GM18498 (cell line): ENCODE data around the gene APOC3.
"Not testable (repeated sequence)": the region's sequence is repeated elsewhere in the genome, so short reads cannot be mapped to it uniquely, and the experiment has no call there.

Source experiments
- ATAC-seq: cut with Tn5 transposase; IDR thresholded peaks from one replicate; pipeline ENCODE4 v1.9.1; 2021; ENCODE audit warnings: mild to moderate bottlenecking, moderate library complexity; ENCODE audit not compliant: unreplicated experiment

Gene APOC3

GRCh38 chr11:116828632-116829524 lies 829 bp upstream of the APOC3 start:
- ATAC-seq = no peak

GRCh38 chr11:116830184-116830912 lies 641 bp downstream of the APOC3 start:
- no peak for ATAC-seq

- ATAC-seq = no peak
Observed at GRCh38 chr11:116831790-116832349, 2.2 kb downstream of the APOC3 start.

GRCh38 chr11:116832350-116833290 lies 2.9 kb downstream of the APOC3 start:
- ATAC-seq = no peak

GRCh38 chr11:116833491-116833815 lies 3.7 kb downstream of the APOC3 start:
- ATAC-seq = no peak

GRCh38 chr11:116833816-116834534 lies 4.3 kb downstream of the APOC3 start:
- no peak for ATAC-seq

GRCh38 chr11:116834535-116835041 lies 4.9 kb downstream of the APOC3 start:
- ATAC-seq = not testable (repeated sequence)

- ATAC-seq = peak; percentile 5
Observed at GRCh38 chr11:116835042-116835772, 5.5 kb downstream of the APOC3 start.

GRCh38 chr11:116835791-116836631 lies 6.3 kb downstream of the APOC3 start:
- peak; percentile 78 for ATAC-seq

- no peak for ATAC-seq
Observed at GRCh38 chr11:116836632-116836991, 6.9 kb downstream of the APOC3 start.

- ATAC-seq = no peak
Observed at GRCh38 chr11:116837231-116838091, 7.8 kb downstream of the APOC3 start, which contains the start of gene APOA1. Gene APOA1 (minus strand): TSS chr11:116837622. CDS start chr11:116837387, 235 bp downstream.

- ATAC-seq = no peak
Observed at GRCh38 chr11:116838321-116839084, 8.8 kb downstream of the APOC3 start.

- no peak for ATAC-seq
Observed at GRCh38 chr11:116840224-116840745, 10.6 kb downstream of the APOC3 start.

- no peak for ATAC-seq
Observed at GRCh38 chr11:116840746-116841296, 11.1 kb downstream of the APOC3 start.

- no peak for ATAC-seq
Observed at GRCh38 chr11:116842117-116842516, 12.4 kb downstream of the APOC3 start.

GRCh38 chr11:116842909-116843308 lies 13.2 kb downstream of the APOC3 start:
- ATAC-seq = no peak
